ENCODE measurements around the gene ACP6.

The ACP6 gene

GRCh38 chr1:147624529-147624928, 45.8 kb downstream of the ACP6 start:
- in situ Hi-C loops (cut with HindIII; ENCODE audit: low sequenced_read_pairs): no loop called here

GRCh38 chr1:147624011-147624410, 46.3 kb downstream of the ACP6 start:
- in situ Hi-C loops (cut with HindIII; ENCODE audit: low sequenced_read_pairs): no loop called here

DNA sequence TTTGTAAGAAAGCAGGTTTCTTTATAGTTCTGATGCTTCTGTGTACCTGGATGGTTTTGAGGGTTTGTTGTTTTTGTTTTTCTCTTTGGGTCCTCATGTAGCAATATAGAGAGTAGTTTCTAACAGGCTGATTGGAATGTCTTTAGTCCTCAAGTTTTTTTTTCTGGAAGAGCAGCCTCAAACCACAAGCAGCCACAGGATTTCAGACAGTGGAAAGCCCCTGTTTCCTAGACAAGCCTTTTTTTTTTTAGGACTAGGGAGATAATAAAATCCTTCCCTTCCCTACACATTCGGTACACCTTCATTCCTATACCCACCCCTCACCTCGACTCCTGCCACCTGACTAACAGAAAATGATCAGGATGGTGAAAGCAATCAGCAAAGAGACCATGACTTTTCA, 47.6 kb downstream of the ACP6 start:
- in situ Hi-C loops (cut with HindIII; ENCODE audit: low sequenced_read_pairs): no loop called here

DNA sequence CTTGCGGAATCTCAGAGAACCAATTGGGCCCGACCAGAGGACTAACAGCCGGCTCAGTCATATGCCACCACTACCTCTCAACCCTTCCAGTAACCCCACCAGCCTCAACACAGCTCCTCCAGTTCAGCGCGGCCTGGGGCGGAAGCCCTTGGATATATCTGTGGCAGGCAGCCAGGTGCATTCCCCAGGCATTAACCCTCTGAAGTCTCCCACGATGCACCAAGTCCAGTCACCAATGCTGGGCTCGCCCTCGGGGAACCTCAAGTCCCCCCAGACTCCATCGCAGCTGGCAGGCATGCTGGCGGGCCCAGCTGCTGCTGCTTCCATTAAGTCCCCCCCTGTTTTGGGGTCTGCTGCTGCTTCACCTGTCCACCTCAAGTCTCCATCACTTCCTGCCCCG, 49.8 kb downstream of the ACP6 start:
- in situ Hi-C loops (cut with HindIII; ENCODE audit: low sequenced_read_pairs): no loop called here

DNA sequence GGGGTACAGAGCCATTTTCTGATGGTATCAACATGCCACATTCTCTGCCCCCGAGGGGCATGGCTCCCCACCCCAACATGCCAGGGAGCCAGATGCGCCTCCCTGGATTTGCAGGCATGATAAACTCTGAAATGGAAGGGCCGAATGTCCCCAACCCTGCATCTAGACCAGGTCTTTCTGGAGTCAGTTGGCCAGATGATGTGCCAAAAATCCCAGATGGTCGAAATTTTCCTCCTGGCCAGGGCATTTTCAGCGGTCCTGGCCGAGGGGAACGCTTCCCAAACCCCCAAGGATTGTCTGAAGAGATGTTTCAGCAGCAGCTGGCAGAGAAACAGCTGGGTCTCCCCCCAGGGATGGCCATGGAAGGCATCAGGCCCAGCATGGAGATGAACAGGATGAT, 50.6 kb downstream of the ACP6 start:
- in situ Hi-C loops (cut with HindIII; ENCODE audit: low sequenced_read_pairs): loop anchor here (5.0 kb wide), 1 partner anchor 87 kb away; no protein-coding TSS in a partner anchor

DNA sequence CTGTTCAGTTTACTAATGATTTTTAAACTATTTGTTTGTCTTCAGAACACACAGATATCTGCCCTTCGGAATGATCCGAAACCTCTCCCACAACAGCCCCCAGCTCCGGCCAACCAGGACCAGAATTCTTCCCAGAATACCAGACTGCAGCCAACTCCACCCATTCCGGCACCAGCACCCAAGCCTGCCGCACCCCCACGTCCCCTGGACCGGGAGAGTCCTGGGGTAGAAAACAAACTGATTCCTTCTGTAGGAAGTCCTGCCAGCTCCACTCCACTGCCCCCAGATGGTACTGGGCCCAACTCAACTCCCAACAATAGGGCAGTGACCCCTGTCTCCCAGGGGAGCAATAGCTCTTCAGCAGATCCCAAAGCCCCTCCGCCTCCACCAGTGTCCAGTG, 51.6 kb downstream of the ACP6 start:
- in situ Hi-C loops (cut with HindIII; ENCODE audit: low sequenced_read_pairs): loop anchor here (5.0 kb wide), 1 partner anchor 86 kb away; no protein-coding TSS in a partner anchor

- in situ Hi-C loops (cut with HindIII; ENCODE audit: low sequenced_read_pairs): loop anchor here (5.0 kb wide), 1 partner anchor 86 kb away; no protein-coding TSS in a partner anchor
These were observed 52.2 kb downstream of the ACP6 start for GRCh38 chr1:147618077-147618569.

DNA sequence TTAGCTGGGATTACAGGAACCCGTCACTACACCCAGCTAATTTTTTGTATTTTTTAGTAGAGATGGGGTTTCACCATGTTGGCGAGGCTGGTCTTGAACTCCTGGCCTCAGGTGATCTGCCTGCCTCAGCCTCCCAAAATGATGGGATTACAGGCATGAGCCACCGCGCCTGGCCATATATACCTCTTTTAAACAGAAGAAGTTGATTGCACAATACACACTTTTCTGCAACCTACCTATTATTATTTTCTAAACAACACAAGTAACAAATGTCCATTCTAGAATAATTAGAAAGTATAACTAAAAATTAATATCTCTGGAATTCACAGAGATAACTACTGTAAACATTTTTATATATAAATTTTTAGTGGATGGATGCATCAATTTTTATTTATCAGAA, 55.4 kb downstream of the ACP6 start:
- in situ Hi-C loops (cut with HindIII; ENCODE audit: low sequenced_read_pairs): loop anchor here (5.0 kb wide), 1 partner anchor 83 kb away; no protein-coding TSS in a partner anchor

- in situ Hi-C loops (cut with HindIII; ENCODE audit: low sequenced_read_pairs): no loop called here
These were observed 56.8 kb downstream of the ACP6 start for GRCh38 chr1:147613506-147613905.

DNA sequence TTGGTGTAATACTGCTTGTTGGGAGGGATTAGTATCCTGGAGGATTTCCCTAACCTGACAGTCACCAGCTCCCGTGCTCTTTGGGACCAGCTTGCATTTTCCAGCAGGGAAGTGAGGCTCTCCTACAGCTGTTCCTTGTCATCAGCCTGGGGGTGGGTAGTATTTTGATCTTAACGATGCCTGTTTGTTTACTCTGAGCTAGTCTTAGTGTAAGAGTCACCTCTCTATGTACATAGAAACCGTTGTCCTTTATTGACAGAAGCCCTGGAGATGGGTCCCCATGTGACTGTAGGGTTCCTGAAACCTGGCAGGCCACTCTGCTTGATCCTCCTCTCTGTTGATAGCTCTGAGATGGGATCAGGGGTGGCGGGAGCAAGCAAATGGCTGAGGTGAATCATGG, 58.0 kb downstream of the ACP6 start:
- in situ Hi-C loops (cut with HindIII; ENCODE audit: low sequenced_read_pairs): no loop called here

DNA sequence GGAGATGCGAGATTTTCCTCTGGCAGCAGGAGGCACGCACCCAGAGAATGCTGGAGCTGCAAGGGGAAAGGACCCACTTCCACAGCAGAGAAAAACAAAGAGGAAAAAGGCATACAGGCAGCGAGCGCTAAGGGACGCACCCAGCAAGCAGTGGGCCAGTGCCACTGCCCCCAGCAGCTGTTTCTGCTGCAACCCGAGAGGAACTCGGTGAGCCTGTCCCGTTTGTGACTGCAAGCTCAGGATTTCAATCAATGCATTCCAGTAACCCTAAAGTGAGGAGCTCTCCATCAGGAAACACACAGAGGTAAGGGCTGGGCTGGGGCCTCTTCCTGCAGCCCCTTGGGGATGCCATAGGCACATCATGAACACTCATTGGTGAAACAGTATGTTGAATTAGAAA, 58.7 kb downstream of the ACP6 start:
- in situ Hi-C loops (cut with HindIII; ENCODE audit: low sequenced_read_pairs): no loop called here

DNA sequence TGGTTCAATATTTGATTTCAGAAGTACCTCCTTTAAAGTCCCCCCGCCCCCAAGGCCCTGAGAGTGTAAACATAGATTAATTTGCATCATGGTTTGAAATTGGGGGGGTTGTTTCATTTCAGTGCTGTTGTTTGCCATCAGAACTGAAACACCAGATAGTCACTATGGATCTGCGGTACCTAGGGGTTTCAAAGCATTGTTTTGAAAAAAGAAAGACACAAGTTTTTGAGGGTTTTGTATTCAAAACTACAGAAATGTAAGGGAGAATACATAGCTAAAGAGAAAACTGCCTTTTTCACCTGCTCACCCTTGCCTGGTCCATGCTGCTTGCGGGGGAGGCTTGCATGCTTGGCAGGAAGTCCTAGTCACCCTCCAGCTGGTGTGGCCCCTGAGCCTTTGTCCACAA, 59.3 kb downstream of the ACP6 start:
- in situ Hi-C loops (cut with HindIII; ENCODE audit: low sequenced_read_pairs): no loop called here

GRCh38 chr1:147609358-147609757, 61.0 kb downstream of the ACP6 start:
- in situ Hi-C loops (cut with HindIII; ENCODE audit: low sequenced_read_pairs): no loop called here

DNA sequence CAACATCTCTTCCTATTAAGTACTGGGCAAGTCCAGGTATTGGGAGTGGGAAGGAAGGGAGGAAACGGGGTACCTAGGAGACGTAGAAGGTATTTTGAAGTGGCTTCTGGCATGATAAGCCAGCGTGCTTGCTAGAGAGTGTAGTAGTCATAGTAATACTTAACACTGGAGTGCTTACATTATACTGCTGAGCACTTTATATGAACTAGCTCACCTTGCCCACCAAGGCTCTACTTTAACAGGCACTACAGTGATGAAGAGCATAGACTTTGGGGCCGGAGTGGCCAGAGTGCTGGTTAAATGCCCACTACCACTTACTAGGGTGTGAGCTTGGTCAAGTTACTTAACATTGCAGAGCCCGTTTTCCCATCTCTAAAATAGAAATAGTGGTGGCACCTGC, 61.7 kb downstream of the ACP6 start:
- in situ Hi-C loops (cut with HindIII; ENCODE audit: low sequenced_read_pairs): no loop called here

DNA sequence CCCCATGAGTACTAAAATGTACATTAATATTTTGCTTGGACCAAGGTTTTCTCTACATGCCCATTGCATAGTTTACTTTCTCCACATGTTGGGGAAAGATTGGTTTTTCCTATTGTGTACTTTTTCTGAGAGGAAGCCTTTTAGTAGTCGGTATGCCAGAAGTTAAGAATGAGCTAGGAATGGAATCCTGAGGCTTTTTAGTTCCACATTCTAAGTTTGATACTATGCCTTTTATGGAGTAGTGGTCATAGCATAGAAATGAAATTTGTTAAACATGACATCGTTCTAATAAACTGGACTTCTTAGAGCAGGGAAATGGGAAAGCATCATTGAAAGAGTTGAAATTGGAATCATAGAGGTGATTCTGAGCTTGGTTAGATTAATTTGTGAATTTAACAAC, 64.7 kb downstream of the ACP6 start:
- in situ Hi-C loops (cut with HindIII; ENCODE audit: low sequenced_read_pairs): no loop called here

GRCh38 chr1:147603986-147604385, 66.3 kb downstream of the ACP6 start:
- in situ Hi-C loops (cut with HindIII; ENCODE audit: low sequenced_read_pairs): no loop called here

- in situ Hi-C loops (cut with HindIII; ENCODE audit: low sequenced_read_pairs): no loop called here
These were observed 69.9 kb downstream of the ACP6 start for GRCh38 chr1:147600119-147601111.

GRCh38 chr1:147599362-147600118, 70.8 kb downstream of the ACP6 start:
- in situ Hi-C loops (cut with HindIII; ENCODE audit: low sequenced_read_pairs): no loop called here

GRCh38 chr1:147598621-147599361, 71.5 kb downstream of the ACP6 start:
- in situ Hi-C loops (cut with HindIII; ENCODE audit: low sequenced_read_pairs): no loop called here

GRCh38 chr1:147597010-147597409, 73.3 kb downstream of the ACP6 start:
- in situ Hi-C loops (cut with HindIII; ENCODE audit: low sequenced_read_pairs): no loop called here
